ENCODE data around the gene VCY.
"Not testable (repeated sequence)": the region's sequence is repeated elsewhere in the genome, so short reads cannot be mapped to it uniquely, and the experiment has no call there.

GRCh38 chrY:14011916-14012315 lies 25.6 kb upstream of the VCY start:
- not testable (repeated sequence) for TF ChIP-seq ELF4 (IDR thresholded peaks at IDR 0.05); ARNT (IDR thresholded peaks at IDR 0.05); SUZ12 (IDR thresholded peaks at IDR 0.05); BHLHE40 (IDR thresholded peaks at IDR 0.05; ENCODE audit: borderline replicate concordance); L3MBTL2 (conservative IDR thresholded peaks at IDR 0.05); LEF1 (IDR thresholded peaks at IDR 0.05; ENCODE audit: borderline replicate concordance); PKNOX1 (IDR thresholded peaks at IDR 0.05); SP1 (IDR thresholded peaks at IDR 0.05); TARDBP (IDR thresholded peaks at IDR 0.05); FOXK2 (IDR thresholded peaks at IDR 0.05)

All from HEK293T (cell line).